ENCODE measurements around the gene SGMS1.

- TF ChIP-seq CTCF (IDR thresholded peaks at IDR 0.05) (no peak), POLR2A (IDR thresholded peaks at IDR 0.05) (no peak), POLR2AphosphoS5 (IDR thresholded peaks at IDR 0.05) (no peak)
Measured at GRCh38 chr10:50641626-50642025, 17.9 kb upstream of the SGMS1 start.

Data from transverse colon (tissue), 4 donors.